DMS53 (cell line): Measurements from ENCODE around the gene MID1.
A peak's percentile ranks its signal among the peaks of the same experiment; 100 is the strongest.

ENCODE experiments used
- DNase-seq: peaks from one replicate; lab custom pipeline; 2025; lab: John Stamatoyannopoulos, UW

Gene MID1

GRCh38 chrX:10620121-10620699, at the start of gene MID1:
TSS of gene MID1 (minus strand) at chrX:10620585. CDS start at chrX:10567547, 53,038 bp downstream.
- peak; percentile 71 for DNase-seq

GRCh38 chrX:10667143-10667542, 46.8 kb upstream of the MID1 start:
- no peak for DNase-seq

GRCh38 chrX:10666102-10666501, 45.7 kb upstream of the MID1 start:
- DNase-seq: no peak

- no peak for DNase-seq
Measured at GRCh38 chrX:10665681-10666080, 45.3 kb upstream of the MID1 start.

- DNase-seq: no peak
Measured at GRCh38 chrX:10660171-10660570, 39.8 kb upstream of the MID1 start.

- peak; percentile 90 for DNase-seq
Measured at GRCh38 chrX:10656214-10656613, 35.8 kb upstream of the MID1 start.

- no peak for DNase-seq
Measured at GRCh38 chrX:10654960-10655359, 34.6 kb upstream of the MID1 start.

- DNase-seq: no peak
Measured at GRCh38 chrX:10653302-10653701, 32.9 kb upstream of the MID1 start.

GRCh38 chrX:10649265-10649664, 28.9 kb upstream of the MID1 start:
- DNase-seq: no peak

GRCh38 chrX:10648614-10649013, 28.2 kb upstream of the MID1 start:
- peak; percentile 13 for DNase-seq

- DNase-seq: no peak
Measured at GRCh38 chrX:10636851-10637250, 16.5 kb upstream of the MID1 start.

- peak; percentile 56 for DNase-seq
Measured at GRCh38 chrX:10636337-10636736, 16.0 kb upstream of the MID1 start.

GRCh38 chrX:10634392-10635161, 14.2 kb upstream of the MID1 start:
- peak; percentile 1 for DNase-seq

GRCh38 chrX:10633722-10634121, 13.3 kb upstream of the MID1 start:
- DNase-seq: peak; percentile 79

GRCh38 chrX:10631416-10632145, 11.2 kb upstream of the MID1 start:
- no peak for DNase-seq

- no peak for DNase-seq
Measured at GRCh38 chrX:10630320-10630719, 9.9 kb upstream of the MID1 start.

GRCh38 chrX:10629905-10630304, 9.5 kb upstream of the MID1 start:
- no peak for DNase-seq

- no peak for DNase-seq
Measured at GRCh38 chrX:10628906-10629305, 8.5 kb upstream of the MID1 start.

GRCh38 chrX:10622197-10622596, 1.8 kb upstream of the MID1 start:
- DNase-seq: peak; percentile 4

GRCh38 chrX:10619425-10620046, 849 bp downstream of the MID1 start:
- no peak for DNase-seq

- DNase-seq: no peak
Measured at GRCh38 chrX:10618961-10619360, 1.4 kb downstream of the MID1 start.

GRCh38 chrX:10617999-10618351, 2.4 kb downstream of the MID1 start:
- peak; percentile 57 for DNase-seq
